T follicular helper cell (primary cell): ENCODE results near the gene OPN4.
"Not testable (repeated sequence)": the region's sequence is repeated elsewhere in the genome, so short reads cannot be mapped to it uniquely, and the experiment has no call there.

Experiments used
- DNase-seq: peaks from one replicate; pipeline ENCODE4 v3.0.0-alpha.2; 2020; ENCODE audit warnings: low read depth
- total RNA-seq, 2 experiments: gene quantifications; one replicate each; lab custom pipeline; 2026; lab: John Stamatoyannopoulos, UW

OPN4 gene, protein sequence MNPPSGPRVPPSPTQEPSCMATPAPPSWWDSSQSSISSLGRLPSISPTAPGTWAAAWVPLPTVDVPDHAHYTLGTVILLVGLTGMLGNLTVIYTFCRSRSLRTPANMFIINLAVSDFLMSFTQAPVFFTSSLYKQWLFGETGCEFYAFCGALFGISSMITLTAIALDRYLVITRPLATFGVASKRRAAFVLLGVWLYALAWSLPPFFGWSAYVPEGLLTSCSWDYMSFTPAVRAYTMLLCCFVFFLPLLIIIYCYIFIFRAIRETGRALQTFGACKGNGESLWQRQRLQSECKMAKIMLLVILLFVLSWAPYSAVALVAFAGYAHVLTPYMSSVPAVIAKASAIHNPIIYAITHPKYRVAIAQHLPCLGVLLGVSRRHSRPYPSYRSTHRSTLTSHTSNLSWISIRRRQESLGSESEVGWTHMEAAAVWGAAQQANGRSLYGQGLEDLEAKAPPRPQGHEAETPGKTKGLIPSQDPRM
- 0 reads per million in 2 experiments for total RNA-seq

DNA sequence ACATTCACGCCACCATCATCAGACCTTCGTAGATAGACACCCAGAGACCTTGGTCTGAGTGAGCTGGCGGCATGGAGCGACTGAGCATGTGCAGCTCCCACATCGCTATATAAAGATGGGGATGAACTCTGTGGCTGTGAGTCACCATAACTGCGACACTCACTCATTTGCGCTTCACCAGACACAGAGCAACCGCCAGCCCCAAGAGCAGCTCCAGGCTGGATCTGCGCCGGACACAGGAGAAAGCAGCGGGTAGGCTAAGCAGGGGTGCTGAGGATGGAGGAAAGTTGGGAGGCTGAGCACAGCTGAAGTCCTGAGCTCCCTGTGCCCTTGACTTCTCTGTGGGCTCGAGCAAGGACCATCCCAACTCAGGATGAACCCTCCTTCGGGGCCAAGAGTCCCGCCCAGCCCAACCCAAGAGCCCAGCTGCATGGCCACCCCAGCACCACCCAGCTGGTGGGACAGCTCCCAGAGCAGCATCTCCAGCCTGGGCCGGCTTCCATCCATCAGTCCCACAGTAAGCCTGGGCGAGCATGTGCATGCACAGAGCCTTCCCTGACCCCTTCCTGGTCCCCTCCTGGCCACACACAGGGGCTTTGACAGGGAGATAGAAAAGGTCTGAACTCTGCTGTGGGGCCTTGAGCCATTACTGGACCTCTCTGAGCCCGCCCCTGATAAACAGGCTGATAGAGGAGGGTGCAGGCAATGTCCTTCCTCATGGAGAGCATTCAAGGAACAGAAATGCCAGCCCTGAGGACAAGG, at the start of gene OPN4:
Gene OPN4, plus strand, starts transcription at position 137 of the 762 bp plus-strand sequence. Its CDS starts 237 bp downstream, at position 374.
- DNase-seq = no peak

DNA sequence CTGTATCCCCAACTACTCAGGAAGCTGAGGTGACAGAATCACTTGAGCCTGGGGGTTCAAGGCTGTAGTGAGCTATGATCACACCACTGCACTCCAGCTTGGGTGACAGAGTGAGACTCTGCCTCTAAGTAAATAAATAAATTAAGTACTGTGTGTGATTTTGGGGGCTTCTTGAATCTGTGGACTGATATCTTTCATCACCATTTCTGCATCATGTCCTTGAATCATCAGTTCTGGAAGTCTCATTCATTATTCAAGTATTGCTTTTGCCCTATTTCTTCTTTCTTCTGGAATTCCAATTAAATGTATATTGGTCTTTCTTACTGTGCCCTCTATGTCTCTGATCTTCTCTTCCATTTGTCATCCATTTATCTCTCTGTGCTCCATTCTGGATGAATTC, 46.7 kb upstream of the OPN4 start:
- no peak for DNase-seq

DNA sequence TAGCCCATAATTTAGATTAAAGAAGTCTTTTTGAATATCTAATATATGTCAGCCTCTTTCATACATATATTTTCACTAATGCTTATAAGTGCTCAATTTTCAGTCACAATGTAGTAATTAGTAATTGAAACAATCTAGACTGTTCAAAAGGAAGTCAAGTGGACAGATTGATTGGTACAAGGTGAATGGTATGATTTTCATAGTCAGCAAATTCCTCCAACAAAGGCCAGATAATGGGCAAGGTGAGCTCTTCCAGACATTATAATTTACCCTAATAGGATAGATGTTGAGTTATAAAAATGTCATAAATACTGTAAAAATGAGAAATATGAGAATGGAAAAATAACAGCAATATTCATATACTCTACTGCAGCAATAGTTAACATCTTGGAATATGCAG, 44.4 kb upstream of the OPN4 start:
- DNase-seq = no peak

DNA sequence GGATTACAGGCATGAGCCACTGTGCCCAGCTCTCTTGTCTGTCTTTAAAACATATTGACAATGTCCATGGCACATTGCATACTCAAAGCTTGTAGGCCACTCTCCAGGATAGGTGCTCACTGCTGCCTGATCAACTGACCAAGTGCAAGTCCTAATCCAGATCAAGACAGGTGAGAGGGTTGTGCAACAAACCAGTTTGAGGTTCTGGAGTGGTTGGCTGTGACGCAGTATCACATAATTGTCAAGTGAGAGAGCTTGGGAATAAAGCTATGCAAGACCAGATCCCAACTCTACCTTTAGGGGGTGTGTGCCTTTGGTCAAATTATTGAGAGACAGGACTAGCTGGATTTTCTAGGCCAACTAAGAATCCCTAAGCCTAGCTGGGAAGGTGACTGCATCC, 43.0 kb upstream of the OPN4 start:
- DNase-seq = no peak

DNA sequence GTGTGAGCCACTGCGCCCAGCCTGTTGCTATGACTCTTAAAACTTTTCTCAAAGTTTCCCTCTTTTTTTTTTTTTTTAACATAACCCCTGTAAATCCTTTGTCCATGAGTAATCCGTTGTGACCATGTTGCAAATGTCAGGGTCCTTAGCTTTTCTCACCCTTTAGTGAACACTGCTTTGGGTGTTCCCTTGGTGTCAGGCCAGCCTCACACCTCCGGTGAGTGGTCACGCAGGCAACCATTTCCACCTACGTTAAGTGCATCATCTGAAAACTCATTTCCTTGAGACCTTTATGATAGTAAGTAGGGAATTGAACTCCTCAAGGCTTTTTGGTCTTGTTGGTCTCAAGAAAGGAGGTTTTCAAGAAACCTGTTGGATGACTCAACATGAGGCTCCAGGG, 41.3 kb upstream of the OPN4 start:
- DNase-seq = no peak

DNA sequence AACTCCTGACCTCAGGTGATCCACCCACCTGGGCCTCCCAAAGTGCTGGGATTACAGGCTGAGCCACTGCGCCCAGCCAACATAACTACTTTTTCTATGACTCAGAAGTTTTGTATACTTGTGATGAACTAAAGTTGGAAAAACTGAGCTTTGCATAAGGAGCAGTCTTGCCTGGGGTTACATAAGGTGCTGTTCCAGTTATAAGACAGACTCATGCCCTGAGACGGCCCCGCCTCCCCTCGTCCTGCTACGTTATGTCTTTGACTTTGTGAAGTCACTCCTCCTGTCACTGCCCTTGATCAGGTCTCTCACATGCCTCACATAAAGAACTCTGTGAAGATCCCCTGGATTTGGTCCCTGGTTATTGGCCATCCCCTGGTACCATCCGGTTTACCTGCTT, 40.4 kb upstream of the OPN4 start:
- no peak for DNase-seq

DNA sequence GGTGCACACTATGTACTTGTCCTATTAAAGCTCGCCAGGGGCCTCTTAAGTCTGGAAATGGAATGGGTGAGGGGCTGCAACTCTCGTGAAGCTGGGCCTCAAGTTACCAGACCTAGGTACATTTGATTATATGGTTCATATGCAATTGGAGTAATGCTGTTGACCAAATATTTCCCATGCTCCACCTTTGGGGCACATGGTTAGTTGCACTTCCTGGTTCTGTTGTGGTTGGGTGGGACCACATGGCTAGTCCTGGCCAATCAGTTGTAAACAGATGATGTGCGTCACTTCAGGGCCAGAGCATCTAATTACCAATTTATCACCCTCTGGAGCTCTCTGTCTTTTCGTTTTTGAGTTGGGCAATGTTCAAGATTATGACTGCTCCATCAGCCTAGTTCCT, 39.5 kb upstream of the OPN4 start:
- DNase-seq = no peak

DNA sequence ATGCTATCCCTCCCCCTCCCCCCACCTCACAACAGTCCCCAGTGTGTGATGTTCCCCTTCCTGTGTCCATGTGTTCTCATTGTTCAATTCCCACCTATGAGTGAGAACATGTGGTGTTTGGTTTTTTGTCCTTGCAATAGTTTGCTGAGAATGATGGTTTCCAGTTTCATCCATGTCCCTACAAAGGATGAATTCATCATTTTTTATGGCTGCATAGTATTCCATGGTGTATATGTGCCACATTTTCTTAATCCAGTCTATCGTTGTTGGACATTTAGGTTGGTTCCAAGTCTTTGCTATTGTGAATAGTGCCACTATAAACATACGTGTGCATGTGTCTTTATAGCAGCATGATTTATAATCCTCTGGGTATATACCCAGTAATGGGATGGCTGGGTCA, 37.1 kb upstream of the OPN4 start:
- DNase-seq = not testable (repeated sequence)

DNA sequence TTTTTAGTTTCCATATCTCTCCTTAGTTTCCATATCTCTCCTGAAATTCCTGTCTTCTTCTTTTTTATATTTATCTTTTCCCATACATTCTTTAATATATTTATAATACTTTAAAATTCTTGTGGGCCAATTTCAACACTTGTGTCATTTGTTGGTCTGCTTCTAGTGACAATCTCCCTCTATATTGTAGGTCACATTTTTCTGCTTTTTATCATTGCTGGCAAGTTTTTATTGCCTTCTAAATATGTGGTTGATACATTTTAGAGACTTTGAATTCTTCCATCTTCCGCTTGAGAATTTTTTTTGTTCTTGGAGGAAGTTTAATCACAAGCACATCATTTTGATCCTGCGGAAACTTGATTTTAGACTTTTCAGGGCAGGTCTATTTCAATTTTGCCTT, 26.0 kb upstream of the OPN4 start:
- DNase-seq = no peak

DNA sequence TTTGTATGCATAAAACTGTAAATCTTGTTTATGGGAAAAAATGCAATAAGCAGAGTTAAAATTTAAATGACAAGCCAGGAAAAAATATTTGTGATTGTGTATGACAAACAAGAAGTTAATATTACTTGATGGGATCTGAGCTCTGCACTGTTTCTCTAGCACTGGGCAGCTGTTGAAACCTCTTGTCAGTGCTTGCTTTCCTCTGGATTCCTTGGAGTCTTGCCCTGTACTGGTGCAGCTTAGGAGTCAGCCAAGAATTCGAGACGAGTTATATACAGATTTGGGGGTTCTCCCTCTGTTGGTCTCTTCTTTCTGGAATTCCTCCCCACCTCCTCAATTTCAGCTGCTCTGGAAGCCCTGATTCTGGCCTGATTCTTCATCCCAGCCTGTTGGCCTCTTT, 24.3 kb upstream of the OPN4 start:
- DNase-seq = no peak

DNA sequence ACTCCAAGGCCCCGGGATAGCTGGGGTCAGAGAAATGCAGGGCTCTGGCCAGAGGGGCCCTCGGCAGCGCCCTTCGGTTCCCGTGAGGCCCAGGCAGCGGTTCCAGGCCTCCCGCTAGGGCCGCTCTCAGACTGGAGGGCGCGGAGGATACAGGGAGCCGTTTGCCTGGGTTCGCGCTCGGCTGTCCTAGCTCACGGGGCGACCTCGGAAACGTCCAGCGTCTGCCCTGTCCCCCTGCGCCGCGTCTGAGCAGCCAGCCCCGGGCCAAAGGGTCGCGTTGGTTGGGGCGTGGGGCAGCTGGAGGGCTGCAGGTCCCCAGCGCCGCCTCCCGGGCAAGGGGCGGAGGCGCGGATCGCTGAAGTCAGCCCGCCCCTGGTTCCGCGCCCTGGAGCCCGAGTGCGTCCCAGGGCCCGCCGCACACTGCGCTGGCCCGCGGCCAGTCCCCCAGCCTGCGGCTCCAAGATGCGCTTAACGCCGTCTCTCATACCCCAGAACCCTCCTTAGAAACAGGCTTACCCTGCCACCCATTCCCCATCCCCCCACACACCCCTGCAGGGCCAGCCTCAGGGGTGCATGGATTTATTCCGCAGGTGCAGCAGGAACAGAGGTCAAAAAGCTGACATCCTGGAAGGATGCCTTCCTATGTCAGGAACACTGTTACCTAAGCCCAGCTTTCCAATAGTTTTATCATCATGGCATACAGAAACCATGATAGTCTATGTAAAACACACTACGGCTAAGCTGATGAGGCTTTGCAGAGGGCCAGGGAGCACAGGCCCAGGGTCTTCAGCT, 22.1 kb upstream of the OPN4 start:
- DNase-seq = no peak

DNA sequence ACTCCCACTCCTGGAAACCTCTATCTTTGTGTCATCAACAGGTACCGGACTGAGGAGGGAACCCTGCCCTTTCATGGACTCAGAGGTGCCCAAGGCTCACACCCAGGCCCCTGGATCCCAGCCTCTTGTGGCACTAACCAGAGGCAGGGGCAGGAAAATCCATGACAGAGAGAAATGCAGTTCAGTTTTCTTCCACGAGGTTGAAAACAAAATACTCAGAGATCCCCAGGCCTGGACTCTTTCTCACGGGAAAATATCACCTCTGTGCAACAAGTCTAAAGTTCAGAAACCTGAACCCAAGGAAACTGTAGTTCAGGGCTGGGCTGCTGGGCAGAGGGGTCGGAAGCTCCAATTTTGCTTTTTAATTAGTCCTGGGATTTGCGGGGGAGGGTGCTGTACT, 21.4 kb upstream of the OPN4 start:
- DNase-seq = no peak

DNA sequence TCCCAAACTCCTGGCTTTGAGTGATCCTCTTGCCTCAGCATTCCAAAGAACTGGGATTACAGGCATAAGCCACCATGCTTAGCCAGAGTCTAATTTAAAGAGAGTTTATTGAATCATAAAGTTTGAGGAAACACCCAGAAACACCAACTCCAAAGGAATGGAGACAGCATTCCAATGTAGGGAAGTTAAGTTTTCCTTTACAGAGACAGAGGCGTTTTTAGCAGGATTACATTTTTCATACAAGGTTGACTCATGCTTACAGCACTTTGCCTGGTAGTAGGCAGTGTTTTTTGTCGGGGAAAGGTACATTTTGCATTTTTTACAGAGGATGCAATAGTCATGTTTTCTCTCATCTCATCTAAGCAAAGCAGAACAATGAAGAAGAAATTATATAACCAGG, 18.9 kb upstream of the OPN4 start:
- no peak for DNase-seq

DNA sequence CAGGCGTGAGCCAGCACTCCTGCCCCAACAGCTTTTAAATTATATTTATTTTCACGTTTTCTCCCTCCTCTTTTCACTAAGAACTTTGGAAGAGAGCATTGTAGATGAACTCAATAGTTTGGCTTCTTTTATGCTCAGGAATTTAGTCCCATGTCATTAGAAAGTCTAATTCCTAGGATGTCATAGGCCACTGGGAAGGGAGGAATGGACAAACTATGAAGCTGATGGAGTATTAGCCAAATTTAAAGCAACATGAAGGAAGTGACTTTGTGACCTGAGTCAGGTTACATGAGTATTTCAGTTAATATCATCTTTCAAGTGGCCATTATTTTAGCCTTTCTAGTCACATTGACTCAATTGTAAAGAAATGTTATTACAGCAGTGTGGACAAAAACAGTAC, 18.0 kb upstream of the OPN4 start:
- no peak for DNase-seq

DNA sequence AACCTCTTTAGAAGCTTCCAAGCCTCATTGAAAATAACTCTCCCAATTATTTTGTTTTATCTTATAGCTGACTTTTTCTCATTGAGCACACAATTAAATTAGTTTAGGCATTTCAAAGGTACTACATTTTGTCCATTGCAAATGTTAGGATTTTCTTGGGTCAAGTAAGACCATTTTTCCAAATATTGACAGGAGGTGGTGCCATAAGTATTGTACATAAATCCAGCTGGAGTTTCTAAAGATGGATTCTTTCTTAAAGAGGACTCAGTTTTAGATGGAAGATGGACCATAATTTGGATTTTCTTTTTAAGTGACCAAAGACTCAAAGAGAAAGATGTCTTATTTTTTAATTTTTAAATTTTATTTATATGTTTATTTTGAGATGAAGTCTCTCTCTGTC, 12.3 kb upstream of the OPN4 start:
- no peak for DNase-seq

DNA sequence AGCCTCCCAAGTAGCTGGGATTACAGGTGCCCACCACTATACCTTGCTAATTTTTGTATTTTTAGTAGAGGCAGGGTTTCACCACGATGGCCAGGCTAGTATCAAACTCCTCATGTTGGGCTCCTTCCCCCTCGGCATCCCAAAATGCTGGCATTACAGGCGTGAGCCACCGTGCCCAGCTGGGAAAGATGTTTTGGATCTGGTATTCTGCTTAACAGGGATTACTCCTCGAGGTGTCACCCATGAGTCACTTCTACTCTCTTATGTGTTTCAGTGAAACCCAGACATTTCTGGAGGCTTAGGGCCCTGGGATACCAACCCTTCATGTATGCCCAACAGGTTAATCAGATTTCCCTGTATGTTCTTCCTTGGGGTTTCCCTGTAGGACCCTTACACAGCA, 11.8 kb upstream of the OPN4 start:
- no peak for DNase-seq

DNA sequence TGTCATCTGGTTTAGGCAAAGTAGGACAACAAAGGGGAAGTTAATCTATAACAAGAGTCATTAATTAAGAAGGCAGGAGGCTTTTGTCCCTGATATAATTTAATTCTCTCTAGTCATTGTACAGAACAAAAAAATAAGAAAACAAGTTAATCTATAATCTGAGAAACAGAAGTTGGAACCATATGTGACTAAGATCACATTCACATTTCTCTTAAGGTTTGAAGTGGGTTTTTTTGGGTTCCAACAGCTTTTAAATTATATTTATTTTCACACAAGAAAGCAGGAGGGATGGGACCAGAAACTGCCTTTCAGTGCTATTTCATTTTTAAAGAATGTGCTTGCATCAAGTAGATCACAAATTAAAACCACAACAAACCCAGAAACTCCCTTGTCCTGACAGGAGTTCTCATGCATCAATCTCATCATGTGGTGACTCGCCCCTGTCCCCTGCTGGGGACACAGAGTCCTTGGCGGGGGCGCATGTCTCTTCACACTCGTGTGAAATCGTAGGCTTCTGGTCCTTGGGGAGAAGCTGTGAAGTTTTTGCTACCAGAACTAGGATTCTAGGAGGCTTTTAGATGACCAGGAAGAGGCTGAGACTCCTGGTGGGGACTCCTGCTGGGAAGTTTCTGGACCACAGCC, 10.1 kb upstream of the OPN4 start:
- no peak for DNase-seq

DNA sequence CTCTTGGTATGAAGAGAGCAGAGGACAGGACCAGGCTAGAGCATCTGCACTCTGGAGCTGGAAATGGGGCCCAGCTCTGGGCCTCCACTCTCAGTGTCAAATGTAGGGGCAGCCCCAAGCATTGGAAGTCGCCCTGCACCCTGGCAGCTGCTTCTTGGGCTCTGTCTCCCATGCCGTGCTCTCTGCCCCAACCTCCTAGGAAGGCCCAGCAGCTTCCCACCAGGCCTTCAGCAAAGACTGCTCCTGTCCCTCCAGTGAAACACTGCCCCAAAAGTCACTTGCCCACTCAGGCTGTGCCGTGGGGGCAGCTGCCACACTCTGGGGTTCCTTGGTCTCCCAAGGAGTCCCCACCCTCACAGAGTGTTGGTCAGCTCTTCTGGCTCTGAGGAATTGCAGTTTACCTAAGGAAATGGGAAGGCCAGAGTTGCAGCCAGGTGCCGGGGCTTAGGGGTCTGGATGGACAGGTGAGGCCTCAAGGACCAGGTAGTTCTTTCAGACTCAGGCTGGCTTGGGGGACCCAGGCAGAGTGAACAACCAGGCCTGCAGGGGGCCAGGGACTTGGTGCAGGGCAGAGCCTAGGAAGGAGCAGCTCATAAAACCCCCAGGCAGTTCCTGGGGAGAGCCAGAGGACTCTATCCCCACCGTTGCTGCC, 9.4 kb upstream of the OPN4 start:
- no peak for DNase-seq

DNA sequence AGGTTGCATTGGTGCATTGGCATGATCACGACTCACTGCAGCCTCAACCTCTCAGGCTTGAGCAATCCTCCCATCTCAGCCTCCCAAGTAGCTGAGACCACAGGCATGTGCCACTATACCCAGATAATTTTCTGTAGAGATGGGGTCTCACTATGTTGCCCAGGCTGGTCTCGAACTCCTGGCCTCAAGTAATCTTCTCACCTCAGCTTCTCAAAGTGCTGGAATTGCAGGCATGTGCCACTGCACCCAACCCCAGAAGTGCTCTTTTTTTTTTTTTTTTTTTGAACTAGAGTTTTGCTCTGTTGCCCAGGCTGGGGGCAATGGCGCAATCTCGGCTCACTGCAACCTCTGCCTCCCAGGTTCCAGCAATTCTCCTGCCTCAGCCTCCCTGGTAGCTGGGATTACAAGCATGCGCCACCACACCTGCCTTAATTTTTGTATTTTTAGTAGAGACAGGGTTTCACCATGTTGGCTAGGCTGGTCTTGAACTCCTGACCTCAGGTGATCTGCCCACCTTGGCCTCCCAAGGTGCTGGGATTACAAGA, 8.7 kb upstream of the OPN4 start:
- not testable (repeated sequence) for DNase-seq

DNA sequence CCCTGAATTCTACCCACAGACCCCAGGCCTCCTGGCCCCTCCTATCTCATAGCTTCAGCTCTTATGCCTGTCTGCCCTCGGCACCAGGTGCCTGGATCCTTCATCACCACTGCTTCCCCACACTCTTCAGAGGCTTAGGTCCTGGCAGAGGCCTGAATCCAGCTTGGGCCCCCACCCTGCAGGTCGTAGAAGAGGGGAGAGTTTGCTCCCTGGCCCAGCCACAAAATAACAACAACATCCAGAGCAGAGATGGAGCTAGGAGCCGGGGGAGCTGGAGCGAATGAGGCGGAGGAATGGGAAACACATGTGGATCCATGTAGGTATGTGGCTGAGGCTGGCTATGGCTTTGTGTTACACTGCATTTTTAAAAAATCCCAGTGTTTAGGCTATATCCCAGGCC, 7.8 kb upstream of the OPN4 start:
- DNase-seq = no peak

DNA sequence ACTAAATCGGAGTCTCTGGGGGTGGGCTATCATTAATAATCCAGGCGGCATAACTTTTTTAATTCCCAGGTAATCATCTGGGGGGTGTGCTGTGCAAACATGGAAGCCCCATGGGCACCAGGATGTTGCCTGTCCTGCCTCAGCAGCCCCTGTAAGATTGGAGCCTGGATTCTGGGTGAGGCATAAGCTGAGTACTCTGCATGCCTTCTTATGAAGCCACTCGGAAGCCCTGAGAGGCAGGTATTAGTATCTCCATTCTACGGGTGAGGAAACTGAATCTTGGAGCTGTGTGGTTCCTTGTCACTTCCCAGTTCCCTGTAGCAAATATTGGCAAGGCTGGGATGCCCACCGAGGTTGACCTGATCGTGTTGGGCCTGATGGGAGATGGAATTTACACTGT, 7.4 kb upstream of the OPN4 start:
- DNase-seq = no peak
